GM19043 (cell line): Measurements from ENCODE around the gene ZNF814.
"Not testable (repeated sequence)": the region's sequence is repeated elsewhere in the genome, so short reads cannot be mapped to it uniquely, and the experiment has no call there.

Experiments
- ATAC-seq: cut with Tn5 transposase; IDR thresholded peaks from one replicate; pipeline ENCODE4 v1.9.1; 2021; ENCODE audit warnings: low read depth; ENCODE audit not compliant: unreplicated experiment

ZNF814 gene

DNA sequence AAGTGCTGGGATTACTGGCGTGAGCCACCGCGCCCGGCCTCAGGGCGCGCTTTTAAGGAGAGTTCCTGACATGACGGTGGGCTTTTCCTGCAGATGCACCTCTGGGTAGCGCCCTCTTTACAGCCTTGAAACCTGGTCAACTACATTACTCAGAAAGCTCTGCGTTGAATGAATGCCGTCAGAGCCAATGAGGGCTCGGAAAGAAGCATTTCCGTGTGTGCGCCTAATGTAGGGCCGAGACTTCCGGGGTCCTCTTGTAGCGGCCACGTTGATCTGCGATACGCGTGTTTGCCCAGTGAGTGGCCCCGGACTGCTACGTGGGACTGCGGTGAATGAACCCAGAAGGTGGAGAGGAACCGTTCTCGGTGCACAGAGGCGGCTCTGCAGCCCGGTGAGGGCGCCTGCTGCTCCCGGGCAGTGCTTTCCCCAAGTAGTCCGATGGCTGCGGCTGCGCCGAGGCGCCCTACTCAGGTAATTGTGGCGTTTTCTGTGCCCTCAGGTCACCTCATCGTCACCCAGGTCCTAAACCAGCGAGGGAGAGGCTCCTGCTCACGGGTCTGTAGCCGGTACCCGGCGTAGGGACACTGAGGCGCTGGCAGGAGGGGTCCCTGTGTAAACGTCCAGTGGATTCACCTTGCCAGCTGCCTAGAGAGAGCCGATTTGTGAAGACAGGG, 69.2 kb downstream of the ZNF814 start:
- ATAC-seq, result peak; percentile 83

DNA sequence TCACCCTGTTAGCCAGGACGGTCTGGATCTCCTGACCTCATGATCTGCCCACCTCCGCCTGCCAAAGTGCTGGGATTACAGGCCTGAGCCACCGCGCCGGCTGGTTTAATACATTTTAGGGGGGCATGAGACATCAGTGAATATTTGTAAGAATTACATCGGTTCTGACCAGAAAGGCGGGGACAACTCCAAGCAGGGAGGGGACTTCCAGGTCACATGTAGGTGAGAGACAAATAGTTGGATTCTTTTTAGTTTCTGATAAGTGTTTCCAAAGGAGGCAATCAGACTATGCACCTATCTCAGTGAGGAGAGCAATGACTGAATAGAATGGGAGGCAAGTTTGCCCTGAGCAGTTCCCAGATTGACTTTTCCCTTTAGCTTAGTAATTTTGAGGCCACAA, 70.5 kb downstream of the ZNF814 start:
- ATAC-seq, result no peak

DNA sequence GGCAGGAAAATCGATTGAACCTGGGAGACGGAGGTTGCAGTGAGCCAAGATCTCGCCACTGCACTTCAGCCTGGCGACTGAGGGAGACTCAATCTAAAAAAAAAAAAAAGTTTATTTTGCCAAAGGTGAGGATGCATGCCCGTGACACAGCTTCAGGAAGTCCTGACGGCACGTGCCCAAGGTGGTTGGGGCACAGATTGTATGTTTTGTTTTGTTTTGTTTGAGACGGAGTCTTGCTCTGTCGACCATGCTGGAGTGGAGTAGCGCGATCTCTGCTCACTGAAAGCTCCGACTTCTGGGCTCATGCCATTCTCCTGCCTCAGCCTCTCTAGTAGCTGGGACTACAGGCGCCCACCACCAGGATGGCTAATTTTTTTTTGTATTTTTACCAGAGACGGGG, 70.9 kb downstream of the ZNF814 start:
- no peak for ATAC-seq

DNA sequence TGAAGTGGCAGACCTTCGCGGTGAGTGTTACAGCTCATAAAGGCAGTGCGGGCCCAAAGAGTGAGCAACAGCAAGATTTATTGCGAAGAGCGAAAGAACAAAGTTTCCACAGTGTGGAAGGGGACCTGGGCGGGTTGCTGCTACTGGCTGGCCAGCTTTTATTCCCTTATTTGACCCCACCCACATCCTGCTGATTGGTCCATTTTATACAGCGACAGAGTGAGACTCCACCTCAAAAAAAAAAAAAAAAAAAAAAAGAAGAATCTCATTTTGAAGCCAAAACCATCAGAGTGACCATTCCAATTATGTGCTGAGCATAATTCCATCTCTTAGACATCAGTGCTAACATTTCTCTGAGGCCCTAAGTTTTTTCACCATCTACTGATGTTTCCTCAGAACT, 72.2 kb downstream of the ZNF814 start:
- no peak for ATAC-seq

DNA sequence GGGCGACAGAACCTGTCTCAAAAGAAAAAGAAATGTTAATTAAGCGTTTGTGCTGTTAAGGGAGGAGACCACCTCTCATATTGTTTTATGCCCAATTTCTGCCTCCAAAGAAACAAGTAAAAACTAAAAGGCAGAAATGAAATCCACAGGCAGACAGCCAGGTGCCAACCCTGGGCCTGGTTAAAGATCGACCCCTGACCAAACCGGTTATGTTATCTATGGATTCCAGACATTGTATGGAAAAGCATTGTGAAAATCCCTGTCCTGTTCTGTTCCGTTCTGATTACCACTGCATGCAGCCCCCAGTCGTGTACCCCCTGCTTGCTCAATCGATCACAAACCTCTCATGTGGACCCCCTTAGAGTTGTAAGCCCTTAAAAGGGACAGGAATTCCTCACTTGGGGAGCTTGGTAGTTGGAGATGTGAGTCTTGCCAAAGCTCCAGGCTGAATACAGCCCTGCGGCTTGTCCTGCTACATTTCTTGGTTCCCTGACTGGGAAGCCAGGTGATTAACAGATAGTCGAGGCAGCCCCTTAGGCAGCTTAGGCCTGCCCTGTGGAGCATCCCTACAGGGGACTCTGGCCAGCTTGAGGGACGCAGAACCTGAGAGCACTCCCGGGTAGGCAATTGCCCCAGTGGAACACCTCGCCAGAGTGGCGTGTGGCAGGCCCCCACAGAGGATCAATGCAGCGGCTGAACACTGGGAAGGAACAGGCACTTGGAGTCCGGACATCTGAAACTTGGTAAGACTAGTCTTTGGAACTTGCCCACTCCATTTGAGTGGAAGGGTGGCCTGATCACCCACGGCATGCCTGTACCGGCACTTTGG, 73.4 kb downstream of the ZNF814 start:
- no peak for ATAC-seq

DNA sequence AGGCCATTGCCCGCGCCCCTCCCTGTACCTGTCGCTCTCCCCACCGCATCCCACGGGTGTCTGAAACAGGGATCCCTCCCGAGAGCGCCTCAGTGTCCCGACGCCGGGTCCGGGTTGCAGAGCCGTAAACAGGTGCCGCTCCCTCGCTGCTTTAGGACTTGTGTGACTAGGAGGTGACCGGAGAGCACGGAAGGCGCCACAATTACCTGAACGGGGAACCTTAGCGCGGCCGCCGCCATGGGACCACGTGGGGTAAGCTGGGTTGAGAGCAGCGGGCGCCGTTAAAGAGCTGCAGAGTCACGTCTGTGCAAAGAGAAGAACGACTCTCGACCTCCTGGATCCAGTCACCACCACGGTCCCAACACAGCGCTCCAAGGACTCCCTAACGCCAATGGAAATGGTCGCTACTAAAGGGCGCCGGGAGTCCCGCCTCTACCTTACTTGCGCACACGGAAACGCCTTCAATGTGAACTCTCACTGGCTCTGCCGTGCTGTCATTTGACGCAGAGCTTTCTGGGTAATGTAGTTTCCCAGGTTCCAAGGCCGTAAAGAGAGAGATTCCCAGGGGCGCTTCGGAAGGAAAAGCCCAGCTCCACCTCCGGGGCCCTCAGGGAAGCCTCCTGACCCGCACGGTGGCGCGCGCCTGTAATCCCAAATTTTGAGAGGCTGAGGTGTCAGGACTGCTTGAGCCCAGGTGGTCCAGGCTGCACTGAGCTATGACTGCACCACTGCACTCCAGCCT, 74.2 kb downstream of the ZNF814 start, which contains the start of gene ZNF552:
Gene ZNF552 (minus strand): TSS at position 409 of the 742 bp plus-strand sequence. CDS start 170 bp downstream, at position 239.
- peak; percentile 65 for ATAC-seq

DNA sequence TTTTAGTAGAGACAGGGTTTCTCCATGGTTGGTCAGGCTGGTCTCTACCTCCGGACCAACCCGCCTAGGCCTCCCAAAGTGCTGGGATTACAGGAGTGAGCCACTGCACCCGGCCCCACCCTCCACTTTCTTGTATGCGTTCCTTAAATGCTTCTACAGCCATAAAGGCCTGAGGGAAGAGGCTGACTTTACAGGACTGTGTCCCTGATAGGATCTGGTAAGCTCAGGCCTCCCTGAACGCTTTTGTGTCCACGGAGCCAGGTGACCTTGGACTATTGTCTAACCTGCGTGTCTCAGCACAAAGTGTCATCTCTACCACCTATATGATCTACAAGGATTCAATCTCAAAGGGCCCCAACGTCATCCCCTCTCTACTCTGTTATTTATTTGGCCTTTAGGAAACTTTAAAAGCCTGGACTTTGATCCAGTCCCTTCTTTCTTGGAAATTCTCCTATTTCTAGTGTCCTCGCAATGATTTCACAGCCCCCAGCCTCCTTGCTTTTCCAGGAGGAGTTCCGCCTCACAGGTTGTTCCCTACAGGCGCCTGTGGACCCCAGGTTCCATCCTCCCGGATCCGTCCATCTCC, 74.8 kb downstream of the ZNF814 start:
- no peak for ATAC-seq

DNA sequence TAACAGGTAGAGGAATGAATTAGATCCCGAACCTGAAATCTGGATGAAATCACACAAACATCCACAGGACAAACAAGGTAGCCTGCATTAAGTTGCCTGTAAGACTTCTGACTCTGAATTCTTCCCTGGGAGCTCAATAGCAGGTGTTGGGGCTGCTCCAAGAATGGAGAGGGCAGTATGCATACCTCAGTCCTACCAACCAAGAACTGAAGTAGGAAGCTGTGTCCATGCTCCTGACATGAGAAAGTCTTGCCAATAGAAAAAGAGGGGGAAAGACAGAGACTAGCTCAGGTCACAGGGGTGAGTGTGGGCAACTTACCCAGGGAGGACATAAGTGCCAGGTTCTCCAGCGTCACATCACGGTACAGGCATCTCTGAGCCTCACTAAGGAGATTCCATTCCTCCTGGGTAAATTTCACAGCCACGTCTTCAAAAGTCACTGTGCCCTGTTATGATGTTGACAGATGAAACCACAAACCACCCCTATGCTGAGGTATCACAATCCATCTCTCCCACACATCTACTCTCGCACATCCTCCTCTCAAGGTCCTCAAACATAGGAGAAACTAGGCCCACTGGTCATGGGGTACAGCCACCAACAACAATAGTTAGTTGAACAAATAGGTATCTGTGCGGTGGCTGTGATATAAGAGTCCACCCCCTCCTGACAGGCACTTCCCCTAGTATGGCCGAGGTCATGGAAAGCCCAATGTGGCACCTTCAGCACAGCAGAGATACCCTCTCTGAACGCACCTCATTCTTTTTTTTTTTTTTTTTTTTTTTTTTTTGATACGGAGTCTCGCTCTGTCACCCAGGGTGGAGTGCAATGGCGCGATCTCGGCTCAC, 75.6 kb downstream of the ZNF814 start:
- not testable (repeated sequence) for ATAC-seq

DNA sequence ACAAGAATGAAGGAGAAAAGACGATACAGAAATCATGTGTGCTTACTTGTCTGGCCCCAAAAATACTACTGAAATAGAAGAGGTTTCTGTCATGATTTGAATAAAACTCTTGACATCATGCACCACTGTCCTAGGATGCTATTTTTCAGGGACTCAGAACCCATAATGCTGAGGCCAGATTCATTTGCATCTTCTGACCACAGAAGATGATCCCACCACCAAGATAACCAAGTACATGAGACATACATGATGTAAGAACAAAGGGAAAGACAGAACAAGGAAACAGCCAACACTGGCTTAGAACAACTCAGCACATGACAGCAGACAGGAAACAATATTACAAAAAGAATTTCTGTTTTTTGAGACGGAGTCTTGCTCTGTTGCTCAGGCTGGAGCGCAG, 76.6 kb downstream of the ZNF814 start:
- peak; percentile 46 for ATAC-seq

DNA sequence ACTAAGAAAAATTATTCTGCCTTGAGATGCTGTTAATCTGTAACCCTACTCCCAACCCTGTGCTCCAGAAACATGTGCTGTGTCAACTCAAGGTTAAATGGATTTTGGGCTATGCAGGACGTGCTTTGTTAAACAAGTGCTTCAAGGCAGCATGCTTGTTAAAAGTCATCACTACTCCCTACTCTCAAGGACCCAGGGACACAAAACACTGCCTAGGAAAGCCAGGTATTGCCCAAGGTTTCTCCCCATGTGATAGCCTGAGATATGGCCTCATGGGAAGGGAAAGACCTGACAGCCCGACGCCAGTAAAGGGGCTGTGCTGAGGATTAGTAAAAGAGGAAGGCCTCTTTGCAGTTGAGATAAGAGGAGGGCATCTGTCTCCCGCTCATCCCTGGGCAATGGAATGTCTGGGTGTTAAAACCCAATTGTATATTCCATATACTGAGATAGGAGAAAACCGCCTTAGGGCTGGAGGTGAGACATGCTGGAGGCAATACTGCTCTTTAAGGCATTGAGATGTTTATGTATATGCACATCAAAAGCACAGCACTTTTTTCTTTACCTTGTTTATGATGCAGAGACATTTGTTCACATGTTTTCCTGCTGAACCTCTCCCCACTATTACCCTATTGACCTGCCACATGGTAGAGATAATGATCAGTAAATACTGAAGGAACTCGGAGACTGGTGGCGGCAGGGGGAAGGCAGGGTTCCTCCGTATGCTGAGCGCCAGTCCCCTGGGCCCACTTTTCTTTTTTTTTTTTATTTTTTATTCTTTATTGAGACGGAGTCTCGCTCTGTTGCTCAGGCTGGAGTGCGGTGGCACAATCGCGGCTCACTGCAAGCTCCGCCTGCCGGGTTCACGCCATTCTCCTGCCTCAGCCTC, 78.2 kb downstream of the ZNF814 start:
- not testable (repeated sequence) for ATAC-seq

DNA sequence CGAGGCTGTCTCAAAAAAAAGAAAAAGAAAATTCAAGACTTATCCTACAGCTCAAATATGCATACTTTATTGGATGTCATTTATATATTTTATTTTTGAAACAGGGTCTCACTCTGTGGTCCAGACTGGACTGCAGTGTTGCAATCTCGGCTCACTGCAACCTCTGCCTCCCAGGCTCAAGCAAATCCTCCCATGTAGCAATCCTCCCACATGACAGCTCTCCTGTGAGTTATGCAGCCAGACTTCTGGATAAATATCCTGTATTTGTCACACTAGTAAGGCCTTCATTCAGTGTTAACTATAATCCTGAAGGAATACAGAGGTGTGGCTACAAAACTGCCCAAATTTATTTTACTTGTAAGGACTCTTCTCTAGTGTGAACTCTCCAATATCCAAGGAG, 81.3 kb downstream of the ZNF814 start:
- no peak for ATAC-seq

DNA sequence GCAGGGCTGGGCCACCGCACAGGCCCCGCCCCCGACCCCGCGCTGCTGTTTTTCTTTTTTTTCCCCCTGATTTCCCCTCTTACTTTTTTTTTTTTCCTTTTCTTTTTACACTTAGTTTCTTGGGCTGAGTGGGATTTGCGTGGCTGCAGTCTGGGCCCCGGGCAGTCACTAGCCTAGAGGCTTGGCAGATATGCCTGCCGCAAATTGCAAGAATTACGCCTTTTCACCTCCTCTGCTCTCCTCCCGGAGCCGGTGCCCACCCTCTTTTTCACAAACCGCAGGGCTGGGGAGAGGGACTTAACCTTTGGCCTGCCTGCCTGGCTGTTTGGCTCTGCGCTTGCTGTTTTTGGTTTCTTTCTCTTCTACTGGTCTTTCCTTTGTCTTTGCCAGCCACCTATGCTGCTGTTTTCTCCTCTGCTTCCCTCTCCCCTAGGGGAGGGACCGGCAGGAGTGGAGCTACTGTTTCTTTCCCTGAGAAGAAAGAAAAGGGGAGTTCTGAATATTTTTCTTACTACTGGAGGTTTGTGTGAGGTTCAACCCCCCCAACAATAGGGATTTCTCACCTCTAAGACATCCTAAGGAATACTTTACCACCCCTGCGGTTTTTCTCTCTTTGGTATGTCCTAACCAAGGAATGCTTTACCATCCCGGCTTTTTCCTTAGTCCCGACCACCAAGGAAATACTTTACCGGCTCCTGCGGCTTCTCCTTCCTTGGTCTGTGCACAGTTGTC, 85.1 kb downstream of the ZNF814 start:
- no peak for ATAC-seq

DNA sequence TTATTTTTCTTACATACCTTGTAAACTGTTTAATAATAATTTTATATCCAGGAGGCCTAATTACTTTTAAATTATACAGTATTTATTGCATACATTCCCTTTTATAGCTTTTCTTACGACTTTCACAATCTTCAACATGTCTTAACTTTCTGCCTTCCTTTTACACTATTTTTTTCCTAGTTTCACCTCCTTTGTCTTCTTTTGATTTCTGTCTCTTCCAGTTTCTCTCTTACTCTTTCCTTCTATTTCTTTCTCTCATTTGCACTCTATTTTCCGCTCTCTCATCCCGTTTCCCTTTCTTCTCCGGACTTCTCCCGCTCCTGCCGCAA, 85.6 kb downstream of the ZNF814 start:
- no peak for ATAC-seq

DNA sequence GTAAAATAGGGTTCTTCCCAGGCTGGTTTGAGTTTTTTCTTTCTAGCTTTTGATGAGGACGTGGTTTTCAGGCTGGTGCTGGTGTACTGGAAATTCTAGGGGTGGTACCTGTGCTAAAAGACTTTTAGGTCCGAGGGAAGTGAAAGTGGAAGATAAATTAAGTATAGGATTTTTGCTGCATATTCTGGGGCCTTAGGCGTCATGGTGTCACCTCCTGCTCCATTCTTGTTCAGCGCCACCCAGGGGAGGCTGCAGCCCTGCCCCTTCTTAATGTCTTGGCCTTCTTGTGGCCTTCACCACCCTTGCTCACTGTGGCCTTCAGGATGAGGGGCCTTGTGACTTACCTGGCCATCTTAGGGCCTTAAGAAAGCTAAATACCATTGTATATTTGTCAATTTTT, 86.6 kb downstream of the ZNF814 start:
- no peak for ATAC-seq

DNA sequence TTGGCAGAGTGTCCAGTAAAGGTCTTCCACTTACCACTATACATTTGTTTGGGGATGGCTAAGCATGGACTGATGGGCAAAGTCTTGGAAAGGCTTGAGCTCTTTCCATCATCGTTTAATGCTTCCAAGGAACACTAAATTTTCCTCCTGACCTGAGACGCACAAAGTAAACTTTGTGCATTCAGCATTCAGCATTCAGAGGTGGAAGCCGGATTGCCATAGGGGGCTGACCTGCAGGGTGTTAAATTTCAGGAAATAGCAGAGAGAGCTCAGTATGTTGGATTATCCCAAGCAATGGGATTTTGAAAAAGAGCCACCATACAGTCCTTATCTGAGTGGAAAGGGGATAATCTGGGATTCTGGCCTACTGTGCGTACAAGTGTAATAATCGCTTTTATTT, 88.1 kb downstream of the ZNF814 start:
- ATAC-seq, result no peak
